Astrocyte (in vitro differentiated cells and primary cell): ENCODE data around the gene SLC15A1.
"Not testable (repeated sequence)": the region's sequence is repeated elsewhere in the genome, so short reads cannot be mapped to it uniquely, and the experiment has no call there.

Source experiments
- EZH2 ChIP-seq: IDR thresholded peaks from 2 replicates; pipeline ENCODE4 v1.6.1; 2012; ENCODE audit warnings: mild to moderate bottlenecking, low read length, inconsistent platforms; ENCODE audit not compliant: insufficient read depth
- TF ChIP-seq, protein P1 (sequence below): IDR thresholded peaks from 2 replicates; pipeline ENCODE4 v1.5.1; 2011; ENCODE audit warnings: low read depth, mild to moderate bottlenecking, inconsistent platforms, low read length, moderate library complexity; ENCODE audit not compliant: insufficient read depth

DNA sequence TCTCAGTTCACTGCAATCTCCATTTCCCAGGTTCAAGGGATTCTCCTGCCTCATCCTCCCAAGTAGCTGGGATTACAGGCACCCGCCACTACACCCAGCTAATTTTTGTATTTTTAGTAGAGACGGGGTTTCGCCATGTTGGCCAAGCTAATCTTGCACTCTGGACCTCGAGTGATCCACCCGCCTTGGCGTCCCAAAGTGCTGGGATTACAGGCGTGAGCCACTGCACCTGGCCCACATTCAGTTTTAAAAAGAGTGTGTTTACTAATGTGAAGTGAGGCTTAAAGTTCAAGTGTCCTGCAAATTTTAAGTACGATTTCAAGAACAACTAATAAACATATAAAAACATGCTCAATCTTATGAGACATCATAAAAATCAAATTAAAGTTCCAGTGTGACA is 114.1 kb downstream of the SLC15A1 start:
- TF ChIP-seq, protein P1, sequence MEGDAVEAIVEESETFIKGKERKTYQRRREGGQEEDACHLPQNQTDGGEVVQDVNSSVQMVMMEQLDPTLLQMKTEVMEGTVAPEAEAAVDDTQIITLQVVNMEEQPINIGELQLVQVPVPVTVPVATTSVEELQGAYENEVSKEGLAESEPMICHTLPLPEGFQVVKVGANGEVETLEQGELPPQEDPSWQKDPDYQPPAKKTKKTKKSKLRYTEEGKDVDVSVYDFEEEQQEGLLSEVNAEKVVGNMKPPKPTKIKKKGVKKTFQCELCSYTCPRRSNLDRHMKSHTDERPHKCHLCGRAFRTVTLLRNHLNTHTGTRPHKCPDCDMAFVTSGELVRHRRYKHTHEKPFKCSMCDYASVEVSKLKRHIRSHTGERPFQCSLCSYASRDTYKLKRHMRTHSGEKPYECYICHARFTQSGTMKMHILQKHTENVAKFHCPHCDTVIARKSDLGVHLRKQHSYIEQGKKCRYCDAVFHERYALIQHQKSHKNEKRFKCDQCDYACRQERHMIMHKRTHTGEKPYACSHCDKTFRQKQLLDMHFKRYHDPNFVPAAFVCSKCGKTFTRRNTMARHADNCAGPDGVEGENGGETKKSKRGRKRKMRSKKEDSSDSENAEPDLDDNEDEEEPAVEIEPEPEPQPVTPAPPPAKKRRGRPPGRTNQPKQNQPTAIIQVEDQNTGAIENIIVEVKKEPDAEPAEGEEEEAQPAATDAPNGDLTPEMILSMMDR = not testable (repeated sequence)
- TF ChIP-seq EZH2 = not testable (repeated sequence)
